ENCODE results near the gene TYW1.
"Not testable (repeated sequence)": the region's sequence is repeated elsewhere in the genome, so short reads cannot be mapped to it uniquely, and the experiment has no call there.

The TYW1 gene

DNA sequence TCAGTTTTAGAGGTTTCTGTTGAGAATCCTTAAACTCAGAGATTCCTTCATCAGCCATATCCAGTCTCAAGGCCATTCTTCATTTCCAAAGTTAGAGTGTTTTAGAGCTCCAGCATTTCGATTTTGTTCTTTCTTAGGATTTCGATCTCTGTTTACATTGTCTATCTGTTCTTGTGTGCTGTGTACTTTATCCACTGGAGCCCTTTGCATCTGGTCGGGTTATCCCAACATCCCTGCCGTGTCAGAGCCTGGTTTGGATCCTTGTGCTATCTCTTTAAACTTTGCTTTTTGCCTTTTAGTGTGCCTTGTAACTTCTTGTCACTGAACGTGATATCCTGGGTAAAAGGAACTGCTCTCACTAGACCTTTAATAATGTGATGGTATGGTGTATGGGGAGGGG lies 131.6 kb downstream of the TYW1 start:
- FAIRE-seq; DNase-seq (ENCODE audit: low spot score): not testable (repeated sequence)

DNA sequence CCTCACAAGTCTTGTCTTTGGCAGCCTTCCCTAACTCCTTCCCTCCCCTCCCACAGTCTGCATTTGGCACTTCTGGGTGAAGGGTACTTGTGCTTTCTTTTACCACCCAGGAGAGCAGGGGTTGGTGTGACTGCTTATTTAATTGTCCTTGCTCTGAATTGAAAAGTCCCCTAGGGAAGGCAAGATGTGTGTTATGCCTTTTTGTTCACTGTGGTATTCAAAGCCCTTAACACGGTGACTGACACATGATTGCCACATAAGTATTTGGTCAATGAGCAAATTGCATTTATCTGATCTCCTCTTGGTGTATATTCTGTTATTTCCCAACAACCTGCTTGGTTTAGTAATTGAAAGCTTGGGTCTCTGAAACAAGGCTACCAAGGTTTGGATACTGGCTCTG lies 134.1 kb downstream of the TYW1 start:
- FAIRE-seq; DNase-seq (ENCODE audit: low spot score): not testable (repeated sequence)

DNA sequence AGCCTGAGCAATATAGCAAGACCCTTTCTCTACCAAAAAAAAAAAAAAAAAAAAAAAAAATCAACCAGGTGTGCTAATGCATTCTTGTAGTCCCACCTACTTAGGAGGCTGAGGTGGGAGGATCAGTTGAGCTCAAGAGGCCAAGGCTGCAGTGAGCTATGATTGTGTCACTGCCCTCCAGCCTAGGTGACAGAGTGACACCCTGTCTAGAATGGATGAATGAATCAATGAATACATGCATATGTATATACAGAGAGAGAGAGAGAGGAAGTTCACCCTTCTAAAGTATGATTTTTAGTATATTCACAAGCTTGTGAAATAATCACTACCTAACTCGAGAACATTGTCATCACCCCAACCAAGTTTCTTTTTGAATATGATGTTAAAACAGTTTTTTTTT lies 138.3 kb downstream of the TYW1 start:
- FAIRE-seq: not testable (repeated sequence)

DNA sequence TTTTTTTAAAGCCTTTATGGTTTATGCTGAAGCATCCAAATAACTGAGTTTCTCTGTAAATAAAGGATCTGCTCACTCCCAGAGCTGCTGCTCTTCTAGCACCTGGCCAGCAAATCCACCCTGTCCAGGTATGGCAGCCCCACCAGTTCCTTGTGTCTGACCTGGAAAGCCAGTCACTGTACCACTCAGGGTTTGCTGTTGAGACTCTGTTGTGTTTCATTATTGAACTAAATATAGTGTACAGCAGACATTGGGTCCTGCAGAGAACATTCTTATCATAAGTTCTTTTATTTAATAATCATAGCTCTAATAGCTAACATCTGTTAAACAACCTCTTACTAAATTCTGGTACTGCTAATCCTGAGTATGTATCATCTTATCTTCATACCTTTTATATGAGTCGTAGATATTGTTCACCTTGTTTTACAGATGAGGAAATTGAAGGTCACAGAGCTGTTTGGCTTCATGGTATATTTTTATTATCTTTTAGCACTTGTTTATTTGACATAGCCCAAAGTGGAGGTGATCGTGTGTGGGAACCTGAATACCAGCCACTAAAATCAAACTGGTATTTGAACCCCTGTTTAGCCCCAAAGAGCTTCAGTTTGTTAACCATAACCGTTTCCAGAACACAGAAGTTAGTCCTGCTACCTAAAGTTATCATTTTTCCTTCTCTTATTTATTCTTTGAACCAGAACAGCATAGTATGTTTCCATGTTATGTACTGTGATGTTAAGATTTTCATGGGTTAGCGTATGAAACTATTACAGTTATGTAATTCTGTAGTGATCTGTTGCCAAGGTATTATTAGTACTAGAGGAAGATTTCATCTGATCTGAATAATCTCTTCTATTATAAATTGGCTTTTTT lies 139.2 kb downstream of the TYW1 start:
- FAIRE-seq; DNase-seq (ENCODE audit: low spot score): not testable (repeated sequence)

More for the DNA sequence above, 138.3 kb downstream of the TYW1 start:
- DNase-seq (ENCODE audit: low spot score): not testable (repeated sequence)

DNA sequence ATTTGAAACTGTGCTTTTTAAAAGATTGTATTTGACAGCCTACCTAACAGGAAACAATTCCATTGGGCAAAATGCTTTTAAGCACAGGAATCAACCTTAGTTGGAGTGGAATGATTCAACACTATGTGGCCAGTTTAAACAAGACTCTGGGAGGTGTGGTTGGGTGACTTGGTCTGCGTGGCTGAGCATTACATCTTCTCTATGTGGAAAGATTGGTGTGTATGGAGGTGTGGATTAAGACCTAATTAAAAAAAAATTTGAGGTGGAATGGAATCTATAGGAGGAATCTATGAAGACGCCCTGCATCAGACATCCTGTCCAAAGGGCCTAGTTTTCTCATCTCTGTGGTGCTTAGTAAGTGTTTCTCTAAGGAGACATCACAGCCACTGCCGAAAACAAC lies 140.9 kb downstream of the TYW1 start:
- peak; percentile 70 for FAIRE-seq

DNA sequence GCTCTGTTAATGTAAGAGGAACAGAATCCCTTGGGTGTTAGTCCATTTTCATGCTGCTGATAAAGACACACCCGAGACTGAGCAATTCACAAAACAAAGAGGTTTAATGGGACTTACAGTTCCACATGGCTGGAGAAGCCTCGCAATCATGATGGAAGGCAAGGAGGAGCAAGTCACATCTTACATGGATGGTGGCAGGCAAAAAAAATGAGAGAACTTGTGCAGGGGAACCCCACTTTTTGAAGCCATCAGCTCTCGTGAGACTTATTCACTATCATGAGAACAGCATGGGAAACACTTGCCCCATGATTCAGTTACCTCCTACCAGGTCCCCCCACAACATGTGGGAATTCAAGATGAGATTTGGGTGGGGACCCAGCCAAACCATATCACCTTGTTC lies 143.2 kb downstream of the TYW1 start:
- FAIRE-seq; DNase-seq (ENCODE audit: low spot score): not testable (repeated sequence)

More for the DNA sequence above, 140.9 kb downstream of the TYW1 start:
- peak; percentile 61 for DNase-seq (ENCODE audit: low spot score)

DNA sequence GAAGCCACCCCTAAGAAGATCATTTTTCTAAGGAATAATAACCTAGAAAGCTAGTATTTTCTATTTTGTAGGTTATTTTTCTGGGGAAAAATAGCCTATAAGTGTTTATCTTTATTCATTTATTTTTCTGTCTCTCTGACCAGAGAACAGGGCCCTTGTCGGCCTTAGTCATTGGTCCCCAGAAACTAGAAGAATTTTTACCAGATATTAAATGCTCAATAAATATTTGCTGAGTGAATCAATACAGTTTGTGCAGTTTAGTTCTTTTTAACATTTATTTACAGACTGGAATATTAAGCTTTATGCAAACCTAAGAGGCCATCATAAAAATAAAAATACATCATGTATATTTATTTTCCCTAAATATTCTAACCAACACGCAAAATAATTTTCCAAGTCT lies 144.4 kb downstream of the TYW1 start:
- not testable (repeated sequence) for DNase-seq (ENCODE audit: low spot score); FAIRE-seq

DNA sequence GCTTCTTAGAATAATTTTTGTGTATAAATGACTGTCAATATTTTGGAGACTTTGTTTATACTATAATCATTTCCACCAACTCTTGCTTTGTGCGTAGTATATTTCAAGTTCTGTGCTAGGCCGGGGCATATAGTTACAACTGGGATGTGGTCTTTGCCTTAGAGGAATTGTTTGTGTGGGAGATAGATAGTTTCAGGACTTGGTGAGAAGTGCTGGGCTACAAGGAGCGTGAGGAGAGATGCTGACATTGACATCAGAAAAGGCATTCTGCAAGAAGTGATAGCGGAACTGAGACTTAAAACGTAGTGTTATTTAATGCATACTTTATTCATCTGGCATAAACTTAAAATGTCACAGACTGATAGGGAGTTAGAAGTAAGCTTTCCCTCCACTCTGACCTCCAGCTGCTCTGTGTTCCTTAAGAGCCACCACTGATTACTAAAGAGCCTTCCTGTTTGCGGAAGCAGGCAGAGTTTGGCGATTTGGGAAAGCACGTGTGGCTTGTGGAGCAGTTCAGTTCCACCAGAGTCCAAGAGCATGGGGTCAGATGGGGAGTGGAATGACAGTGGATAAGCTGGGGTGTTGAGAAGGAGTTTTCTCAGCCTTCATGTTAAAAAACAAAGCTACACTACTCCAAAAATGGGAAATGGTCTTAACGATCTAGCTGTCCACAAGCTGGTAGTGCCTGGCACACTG lies 146.6 kb downstream of the TYW1 start:
- FAIRE-seq; DNase-seq (ENCODE audit: low spot score): not testable (repeated sequence)

DNA sequence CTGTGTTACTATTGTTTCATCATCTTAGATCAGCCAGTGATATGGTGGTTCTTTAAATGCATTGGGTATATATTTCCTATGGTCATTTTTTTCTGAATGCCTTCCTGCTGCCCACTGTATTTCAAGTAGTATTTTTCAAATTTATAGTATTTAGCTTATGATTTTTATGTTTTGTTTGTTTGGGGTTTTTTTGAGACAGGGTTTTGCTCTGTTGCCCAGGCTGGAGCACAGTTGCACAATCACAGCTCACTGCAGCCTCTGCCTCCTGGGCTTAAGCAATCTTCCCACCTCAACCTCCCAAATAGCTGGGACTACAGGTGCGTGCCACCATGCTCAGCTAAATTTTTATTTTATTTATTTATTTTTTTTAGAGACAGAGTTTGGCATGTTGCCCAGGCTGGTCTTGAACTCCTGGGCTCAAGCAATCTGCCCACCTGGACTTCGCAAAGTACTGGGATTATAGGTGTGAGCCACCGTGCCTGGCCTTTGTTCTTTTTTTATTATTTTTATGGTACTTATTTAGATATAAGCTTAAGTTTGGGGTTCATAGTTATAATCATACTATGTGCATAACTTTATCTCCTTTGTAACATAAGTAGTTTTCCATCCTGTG lies 149.1 kb downstream of the TYW1 start:
- DNase-seq (ENCODE audit: low spot score): not testable (repeated sequence)
- FAIRE-seq: peak; percentile 25

DNA sequence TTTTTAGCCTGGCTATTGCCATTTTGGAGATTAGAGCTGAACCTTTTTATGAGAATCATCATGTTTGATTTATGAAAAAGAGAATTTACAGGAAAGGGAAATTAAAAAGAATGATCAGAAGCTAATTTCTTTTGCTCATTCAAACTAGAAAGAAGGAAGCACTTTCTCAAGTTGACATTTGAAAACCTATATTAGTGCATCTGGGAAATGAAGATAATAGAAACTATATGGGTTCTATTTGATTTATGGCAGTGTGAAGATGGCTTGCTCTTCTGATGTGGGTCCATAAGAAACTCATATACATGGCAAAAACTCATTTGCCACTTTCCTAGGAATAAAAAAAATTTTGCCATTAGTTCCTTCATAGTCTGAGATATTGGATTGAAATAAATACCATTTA lies 152.5 kb downstream of the TYW1 start:
- not testable (repeated sequence) for DNase-seq (ENCODE audit: low spot score); FAIRE-seq

DNA sequence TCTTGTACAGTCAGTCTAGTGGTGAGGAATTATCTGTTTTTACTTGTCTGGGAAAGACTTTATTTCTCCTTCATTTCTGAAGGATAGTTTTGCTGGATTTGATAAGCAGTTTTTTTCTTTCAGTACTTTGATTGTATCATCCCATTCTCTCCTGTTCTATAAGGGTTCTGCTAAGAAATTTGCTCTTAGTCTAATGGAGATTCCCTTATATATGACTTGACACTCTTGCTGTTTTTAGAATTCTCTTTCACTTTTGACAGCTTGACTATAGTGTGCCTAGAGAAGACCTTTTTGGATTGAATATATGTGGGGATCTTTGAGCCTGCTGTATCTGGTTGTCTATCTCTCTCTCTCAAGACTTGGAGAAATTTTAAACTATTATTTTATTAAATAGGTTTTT lies 157.7 kb downstream of the TYW1 start:
- not testable (repeated sequence) for FAIRE-seq

DNA sequence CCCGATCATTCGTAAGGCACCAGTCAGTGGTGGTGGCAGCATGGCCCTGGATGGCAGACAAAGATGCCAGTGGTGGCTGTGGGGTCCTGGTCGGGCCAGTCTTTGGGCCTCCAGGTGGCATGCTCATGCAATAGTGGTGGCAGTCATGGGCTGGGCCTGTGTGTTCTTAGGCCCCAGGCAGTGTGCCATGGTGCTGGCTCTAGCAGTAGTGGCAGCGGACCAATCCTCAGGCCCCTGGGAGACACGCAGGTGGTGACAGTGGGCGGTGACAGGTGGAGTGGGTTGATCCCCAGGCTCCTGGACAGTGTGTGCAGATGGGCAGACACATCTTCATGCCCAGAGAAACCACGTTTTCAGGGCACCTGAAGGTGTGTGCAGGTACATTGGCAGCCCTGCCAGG lies 159.4 kb downstream of the TYW1 start:
- not testable (repeated sequence) for FAIRE-seq

More for the DNA sequence above, 157.7 kb downstream of the TYW1 start:
- not testable (repeated sequence) for DNase-seq (ENCODE audit: low spot score)

DNA sequence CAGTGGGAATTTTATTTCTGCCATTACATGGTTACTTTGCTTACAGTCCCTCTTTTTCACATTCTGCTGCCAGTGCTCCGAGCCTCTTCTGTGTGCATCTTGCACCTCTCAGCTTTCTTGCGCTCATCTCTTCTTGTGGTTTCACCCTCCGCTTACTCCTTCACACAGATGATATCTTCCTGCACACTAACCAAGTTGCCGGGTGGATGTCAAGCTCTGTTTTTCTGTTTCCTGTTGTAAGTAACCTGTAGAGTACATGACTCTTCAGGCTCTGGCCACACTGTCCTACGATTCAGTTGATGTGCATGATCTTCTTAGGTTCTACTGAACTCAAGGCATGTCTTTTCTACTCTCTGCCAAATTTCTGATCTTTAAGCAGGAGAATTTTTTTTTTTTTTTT lies 166.7 kb downstream of the TYW1 start:
- not testable (repeated sequence) for FAIRE-seq; DNase-seq (ENCODE audit: low spot score)

More for the DNA sequence above, 159.4 kb downstream of the TYW1 start:
- not testable (repeated sequence) for DNase-seq (ENCODE audit: low spot score)

DNA sequence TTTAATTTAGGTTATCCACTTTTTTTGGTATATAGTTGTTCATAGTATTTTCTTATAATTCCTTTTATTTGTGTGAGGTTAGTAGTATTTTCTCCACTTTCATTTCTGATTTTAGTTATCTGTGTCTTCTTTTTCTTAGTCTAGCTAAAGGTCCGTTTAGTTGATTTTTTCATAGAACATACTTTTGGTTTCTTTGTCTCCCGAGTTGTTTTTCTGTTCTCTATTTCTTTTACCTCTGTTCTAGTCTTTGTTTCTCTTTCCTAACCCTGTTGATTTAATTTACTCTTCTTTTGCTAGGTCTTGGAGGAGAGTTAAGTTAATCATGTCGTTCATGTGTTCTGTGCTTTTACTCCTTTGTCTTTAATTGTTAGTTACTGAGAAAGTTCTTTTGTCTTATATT lies 174.5 kb downstream of the TYW1 start:
- FAIRE-seq; DNase-seq (ENCODE audit: low spot score): not testable (repeated sequence)

DNA sequence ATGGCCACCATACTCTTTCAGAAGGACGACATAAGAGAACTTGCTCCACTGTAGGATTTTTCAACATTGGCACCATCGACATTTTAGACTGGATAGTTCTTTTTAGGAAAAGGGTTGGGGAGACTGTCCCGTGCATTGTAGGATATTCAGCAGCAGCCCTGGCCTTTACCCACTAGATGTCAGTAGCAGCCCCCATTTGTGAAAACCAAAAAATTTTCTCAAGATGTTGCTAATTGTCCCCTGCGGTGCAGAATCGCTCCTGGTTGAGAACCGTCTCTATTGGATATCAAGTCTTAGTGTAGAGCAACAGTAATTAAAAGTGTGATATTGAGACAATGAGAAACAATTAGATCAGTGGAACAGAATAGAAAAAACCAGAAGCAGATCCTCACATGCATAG lies 180.1 kb downstream of the TYW1 start:
- not testable (repeated sequence) for DNase-seq (ENCODE audit: low spot score); FAIRE-seq

DNA sequence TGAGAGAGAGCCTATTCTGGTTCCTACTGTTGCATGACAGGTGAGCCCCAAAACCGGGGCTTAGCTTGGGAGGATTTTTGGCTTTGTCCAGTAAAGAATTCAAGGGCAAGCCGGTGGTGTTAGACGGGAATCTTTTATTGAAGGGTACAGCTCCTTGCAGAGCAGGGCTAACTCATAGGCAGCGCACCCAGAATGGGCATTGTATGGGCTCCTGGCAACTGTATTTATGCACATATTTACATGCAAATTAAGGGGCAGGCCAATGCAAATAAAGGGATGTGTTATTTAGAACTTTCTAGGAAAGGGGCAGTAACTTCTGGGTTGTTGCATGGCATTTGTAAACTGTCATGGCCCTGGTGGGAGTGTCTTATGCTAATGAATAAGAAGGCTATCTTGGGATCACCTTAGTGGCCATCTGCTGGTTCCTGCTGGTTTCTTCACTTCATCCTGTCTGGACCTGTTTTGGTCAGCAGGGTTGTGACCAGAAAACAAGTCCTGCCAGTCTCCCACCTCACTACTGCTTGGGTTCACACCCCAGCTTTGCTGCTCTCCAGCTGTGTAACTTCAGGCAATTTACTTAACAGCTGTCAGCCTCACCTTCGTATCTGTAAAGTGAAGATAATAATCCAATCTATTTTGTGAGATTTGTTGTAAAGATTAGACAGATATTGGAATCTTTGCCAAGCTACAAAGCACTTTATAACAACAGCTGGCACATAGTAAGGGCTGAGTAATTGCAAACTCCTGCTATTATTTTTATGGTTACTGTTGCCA lies 182.5 kb downstream of the TYW1 start:
- not testable (repeated sequence) for FAIRE-seq; DNase-seq (ENCODE audit: low spot score)

DNA sequence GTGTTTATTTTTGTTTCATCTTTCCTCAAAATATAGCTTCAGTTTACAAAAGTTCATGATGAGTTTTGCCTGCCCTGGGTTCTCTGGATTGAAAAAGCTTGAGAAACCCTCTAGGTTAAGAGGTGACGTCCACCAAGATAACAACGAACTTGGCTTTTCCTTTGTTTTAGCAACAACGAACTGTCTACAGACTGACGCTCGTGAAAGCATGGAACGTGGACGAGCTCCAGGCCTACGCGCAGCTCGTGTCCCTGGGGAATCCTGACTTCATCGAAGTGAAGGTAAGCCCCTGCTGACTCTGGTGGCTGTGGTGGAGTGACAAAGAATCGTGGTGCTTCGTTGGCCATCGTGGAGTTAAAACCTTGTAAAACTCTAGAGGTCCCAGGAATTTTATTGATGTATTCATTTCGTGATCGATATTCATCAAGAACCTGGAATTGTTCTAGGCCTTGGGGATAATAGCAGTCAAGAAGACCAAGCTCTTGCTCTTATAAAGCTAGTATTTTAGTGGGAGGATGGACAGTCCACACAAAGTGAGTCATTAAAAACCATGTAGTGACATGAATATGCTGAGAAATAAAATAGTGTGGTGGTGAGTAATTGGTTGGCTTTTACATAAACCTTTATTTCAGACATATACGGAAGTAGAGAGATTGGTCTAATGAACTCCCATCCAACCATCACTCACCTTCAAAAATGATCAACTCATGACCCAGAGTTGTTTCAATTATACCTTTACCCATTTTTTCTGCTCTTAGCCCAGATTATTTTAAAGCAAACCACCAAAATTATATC lies 186.5 kb downstream of the TYW1 start:
- not testable (repeated sequence) for DNase-seq (ENCODE audit: low spot score); FAIRE-seq

DNA sequence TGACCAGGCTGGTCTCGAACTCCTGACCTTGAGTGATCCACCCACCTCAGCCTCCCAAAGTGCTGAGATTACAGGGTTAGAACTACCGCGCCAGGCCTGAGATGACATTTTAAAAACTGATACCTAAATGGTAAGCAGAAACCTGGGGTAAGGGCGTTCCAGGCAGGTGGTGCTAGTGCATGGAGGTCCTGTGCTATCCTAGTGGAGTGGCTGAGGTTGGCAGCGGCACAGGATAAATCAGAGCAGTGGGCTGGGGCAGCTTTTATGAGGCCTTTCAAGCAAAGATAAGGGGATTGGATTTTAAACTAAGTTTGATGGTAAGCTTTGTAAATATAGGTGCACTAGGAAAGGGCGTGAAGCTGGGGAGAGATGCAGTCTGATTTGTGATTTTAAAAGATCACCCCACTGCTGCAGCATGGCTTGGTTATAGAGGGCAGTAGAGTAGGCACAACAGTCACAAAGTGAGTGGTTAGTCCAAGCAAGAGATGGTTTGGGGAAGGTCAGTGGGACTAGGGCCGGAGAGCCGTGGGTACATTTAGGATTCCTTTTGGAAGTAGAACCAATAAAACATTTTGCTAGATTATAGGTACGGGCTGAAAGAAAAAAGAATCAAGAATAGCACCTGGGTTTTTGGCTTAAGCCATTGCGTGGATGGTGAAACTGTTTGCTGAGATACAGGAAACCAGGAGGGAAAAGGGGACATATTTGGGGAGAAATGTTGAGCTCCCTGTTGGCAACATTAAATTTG lies 188.5 kb downstream of the TYW1 start:
- FAIRE-seq; DNase-seq (ENCODE audit: low spot score): not testable (repeated sequence)

DNA sequence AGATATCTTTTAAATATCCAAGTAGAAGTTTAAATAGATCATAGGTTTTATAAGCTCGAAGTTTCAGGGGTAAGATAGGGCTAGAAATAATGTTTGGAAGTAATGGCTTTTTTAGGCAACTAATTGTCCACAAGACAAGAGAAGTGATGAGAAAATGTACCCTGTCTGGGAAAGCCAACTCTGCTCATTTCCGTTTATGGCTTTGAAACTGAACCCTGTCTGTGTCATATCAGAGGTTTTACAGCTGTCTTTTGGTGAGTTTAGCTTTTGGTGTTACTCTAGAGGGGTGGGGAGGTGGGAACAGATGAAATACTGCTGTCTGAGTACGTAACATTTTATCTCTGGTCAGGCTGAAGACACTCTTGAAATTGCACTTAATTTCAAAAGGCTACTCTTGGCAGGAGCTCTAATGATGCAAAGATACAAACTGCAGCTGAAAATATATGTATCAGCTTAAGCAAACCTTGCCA lies 189.1 kb downstream of the TYW1 start:
- not testable (repeated sequence) for FAIRE-seq; DNase-seq (ENCODE audit: low spot score)
